ENCODE measurements around the gene SLC16A13. TPM values are rescaled to one million over a fixed set of nuclear protein-coding genes. Genes with fewer than 3 reads are reported as not detected.
A peak's percentile ranks its signal among the peaks of the same experiment; 100 is the strongest.

The SLC16A13 gene
- total RNA-seq, 4 donors from 2014 or later: 0.51 to 3.4 TPM; not detected in 2

DNA sequence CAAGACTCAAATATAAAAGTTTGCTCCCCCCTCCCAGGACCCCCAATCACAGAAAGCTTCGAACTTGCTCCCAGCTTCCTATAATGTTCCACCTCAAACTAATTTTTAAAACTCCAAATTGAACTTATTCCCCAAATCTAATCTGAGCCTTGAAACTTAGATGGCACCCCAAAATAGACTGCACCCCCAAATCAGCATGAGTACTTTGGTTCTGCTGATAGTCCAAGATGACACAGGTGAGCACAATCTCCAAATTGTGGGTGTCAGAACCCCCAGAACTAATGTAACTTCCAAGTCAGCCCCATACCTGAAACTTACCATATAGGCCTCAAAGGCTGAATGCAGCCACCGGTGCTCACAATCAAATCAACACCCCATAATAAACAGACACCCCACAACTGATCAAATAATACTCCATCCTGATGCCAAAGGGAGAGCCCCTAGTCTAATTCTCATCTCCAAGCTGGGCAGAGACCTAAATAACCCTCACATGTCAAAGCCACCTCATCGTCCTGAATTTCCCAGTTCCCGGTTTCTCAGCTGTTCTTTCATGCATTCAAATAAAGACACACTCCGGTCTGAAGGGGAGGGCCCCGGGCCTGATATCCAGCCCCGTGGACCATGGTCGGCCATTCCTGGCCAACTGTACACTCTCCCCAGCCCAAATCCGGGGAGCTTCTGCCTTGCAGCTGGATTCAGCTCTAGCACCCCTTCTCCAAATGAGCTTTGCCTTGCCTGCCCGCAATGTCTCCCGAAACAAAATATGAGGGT is 14.7 kb upstream of the SLC16A13 start:
- peaks cover 4 to 6% of the 10 kb centered on the region in 2 donors for H3K4me1 ChIP-seq
- peak overlapping the region; percentile 63 to 96 for H3K27ac ChIP-seq
- H3K4me3 ChIP-seq: no peak overlapping the region
- peaks cover 0 to 15% of the 10 kb centered on the region in 2 donors for H3K27me3 ChIP-seq
- DNase-seq: no peak
- TF ChIP-seq, protein P1, sequence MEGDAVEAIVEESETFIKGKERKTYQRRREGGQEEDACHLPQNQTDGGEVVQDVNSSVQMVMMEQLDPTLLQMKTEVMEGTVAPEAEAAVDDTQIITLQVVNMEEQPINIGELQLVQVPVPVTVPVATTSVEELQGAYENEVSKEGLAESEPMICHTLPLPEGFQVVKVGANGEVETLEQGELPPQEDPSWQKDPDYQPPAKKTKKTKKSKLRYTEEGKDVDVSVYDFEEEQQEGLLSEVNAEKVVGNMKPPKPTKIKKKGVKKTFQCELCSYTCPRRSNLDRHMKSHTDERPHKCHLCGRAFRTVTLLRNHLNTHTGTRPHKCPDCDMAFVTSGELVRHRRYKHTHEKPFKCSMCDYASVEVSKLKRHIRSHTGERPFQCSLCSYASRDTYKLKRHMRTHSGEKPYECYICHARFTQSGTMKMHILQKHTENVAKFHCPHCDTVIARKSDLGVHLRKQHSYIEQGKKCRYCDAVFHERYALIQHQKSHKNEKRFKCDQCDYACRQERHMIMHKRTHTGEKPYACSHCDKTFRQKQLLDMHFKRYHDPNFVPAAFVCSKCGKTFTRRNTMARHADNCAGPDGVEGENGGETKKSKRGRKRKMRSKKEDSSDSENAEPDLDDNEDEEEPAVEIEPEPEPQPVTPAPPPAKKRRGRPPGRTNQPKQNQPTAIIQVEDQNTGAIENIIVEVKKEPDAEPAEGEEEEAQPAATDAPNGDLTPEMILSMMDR (IDR thresholded peaks at IDR 0.05): no peak
- no peak for TF ChIP-seq POLR2A (IDR thresholded peaks at IDR 0.05)
- no peaks in the 10 kb centered on the region for H3K36me3 ChIP-seq
- intact Hi-C loops (cut with DNase I; ENCODE audit: low total_unique reads): no loop called here
- H3K9me3 ChIP-seq: no peaks in the 10 kb centered on the region

DNA sequence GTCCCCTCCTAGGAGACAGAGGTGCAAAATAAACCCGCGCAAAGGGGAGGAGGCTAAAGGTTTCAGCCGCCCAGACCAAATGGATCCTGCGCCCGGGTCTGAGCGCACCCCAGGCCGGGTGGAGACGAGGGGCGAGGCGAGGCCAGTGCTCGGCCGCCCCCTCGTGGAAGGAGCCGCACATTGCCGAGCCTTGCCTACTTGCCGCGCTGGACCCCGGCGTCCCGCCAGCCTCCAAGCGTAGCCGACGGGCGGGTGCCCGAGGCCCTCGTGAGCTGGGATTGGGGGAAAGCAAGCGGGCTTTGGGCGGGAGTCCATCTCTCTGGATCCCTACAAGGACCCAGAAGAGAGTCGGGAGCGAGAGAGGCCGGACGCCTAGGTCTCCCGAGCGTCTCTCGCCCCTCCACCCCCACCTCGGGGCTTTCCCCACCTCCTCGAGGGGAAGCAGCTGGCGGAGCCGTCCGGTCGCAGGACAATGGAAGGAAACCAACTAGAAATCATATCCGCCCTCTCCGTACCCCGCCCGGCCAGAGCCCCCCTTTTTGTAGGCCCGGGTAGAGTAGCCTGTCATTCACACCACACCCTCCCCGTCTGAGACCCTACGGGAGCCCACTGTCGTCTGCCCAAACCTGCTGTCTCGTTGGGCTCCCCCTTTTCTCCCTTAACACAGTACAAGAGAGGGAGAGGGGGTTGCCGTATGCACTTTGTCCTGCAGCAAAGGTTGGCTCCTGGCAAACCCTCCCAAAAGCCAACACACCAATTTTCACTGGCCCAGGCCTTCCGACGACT is 13.6 kb upstream of the SLC16A13 start:
- Histone ChIP-seq H3K27ac (peak overlapping the region; percentile 73 to 96), H3K36me3 (no peaks in the 10 kb centered on the region), H3K9me3 (no peaks in the 10 kb centered on the region), H3K27me3 (peaks cover 0 to 15% of the 10 kb centered on the region in 2 donors), H3K4me1 (peaks cover 4 to 6% of the 10 kb centered on the region in 2 donors), H3K4me3 (peak overlapping the region; percentile 8 to 10)
- peak in 1 of 2 donors; percentile 28 for TF ChIP-seq POLR2A (IDR thresholded peaks at IDR 0.05)
- TF ChIP-seq, protein P1 (IDR thresholded peaks at IDR 0.05): peak; percentile 92 to 96 (median 94)
- intact Hi-C loops (cut with DNase I; ENCODE audit: low total_unique reads): no loop called here
- DNase-seq: peak; percentile 75 to 79

DNA sequence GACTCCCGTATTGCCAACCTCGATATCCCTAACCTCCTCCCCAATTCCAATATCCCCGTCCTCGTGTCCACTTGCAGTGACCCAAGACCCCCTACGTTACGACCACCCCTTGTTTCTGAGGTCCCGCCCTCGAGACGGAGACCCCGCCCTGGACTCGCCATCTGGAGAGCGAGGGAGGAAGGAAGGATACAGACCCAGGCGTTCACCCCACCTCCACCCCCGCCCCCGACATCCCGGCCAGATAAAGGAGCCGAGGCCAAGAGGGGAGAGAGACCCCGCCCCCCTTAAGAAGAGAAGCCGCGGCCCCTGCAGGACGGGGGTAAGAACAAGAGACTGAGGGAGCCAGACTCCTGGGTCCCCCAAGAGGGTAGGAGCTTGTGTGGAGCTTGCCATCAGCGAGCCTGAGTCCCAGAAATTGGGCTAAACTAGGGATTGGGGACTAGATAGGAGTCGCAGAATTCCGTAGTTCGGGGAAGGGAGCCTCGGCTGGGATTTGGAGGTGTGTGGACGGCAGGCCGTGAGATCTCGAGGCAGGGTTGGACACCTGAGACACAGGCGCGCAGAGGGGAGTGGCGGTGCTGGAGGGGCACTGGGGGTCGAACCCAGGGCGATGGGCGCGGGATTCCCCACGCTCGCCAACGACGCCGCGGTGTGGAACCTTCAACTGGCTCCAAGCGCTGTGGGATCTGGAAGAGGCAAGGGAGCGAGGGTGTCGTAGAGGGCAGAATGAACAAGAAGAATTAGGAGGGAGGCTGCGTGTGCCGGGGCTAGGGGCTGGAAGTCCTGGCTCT is 12.8 kb upstream of the SLC16A13 start, which contains the start of gene BCL6B:
Gene BCL6B, plus strand, starts transcription at position 270 of the 791 bp plus-strand sequence. CDS start 622 bp downstream, outside the sequence.
- TF ChIP-seq, protein P1 (IDR thresholded peaks at IDR 0.05): no peak
- no peak for TF ChIP-seq POLR2A (IDR thresholded peaks at IDR 0.05)
- Histone ChIP-seq H3K9me3 (no peaks in the 10 kb centered on the region), H3K4me3 (peak within 1 kb of the TSS; percentile 8 to 10), H3K27ac (peak within 1 kb of the TSS; percentile 73 to 96), H3K36me3 (no peaks in the 10 kb centered on the region), H3K27me3 (peaks cover 0 to 15% of the 10 kb centered on the region in 2 donors), H3K4me1 (peaks cover 0 to 6% of the 10 kb centered on the region in 2 donors)
- intact Hi-C loops (cut with DNase I; ENCODE audit: low total_unique reads): no loop called here
- peak; percentile 27 to 38 for DNase-seq

DNA sequence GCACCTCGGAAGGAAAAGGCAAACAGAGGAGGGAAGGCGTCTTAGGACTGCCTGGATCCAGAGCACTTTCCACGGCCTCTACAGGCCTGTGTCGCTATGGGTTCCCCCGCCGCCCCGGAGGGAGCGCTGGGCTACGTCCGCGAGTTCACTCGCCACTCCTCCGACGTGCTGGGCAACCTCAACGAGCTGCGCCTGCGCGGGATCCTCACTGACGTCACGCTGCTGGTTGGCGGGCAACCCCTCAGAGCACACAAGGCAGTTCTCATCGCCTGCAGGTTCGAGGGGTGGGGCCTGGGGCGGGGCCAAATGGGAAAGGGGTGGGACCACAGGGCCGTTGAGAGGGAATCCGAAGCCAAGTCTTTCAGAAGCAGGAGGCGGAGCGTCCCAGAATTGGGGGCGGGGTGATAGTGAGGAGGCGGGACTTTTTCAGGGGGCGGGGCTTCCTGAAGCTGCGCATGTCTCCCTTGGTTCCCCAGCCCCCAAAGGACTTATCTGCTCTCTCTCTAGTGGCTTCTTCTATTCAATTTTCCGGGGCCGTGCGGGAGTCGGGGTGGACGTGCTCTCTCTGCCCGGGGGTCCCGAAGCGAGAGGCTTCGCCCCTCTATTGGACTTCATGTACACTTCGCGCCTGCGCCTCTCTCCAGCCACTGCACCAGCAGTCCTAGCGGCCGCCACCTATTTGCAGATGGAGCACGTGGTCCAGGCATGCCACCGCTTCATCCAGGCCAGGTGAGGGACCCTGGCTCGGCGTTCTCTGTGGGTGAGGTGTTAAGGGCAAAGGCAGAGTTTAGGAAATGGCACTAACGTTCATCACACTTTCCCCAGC is 12.0 kb upstream of the SLC16A13 start:
- peak overlapping the region in 1 of 2 donors; percentile 4 for H3K4me3 ChIP-seq
- H3K27me3 ChIP-seq: peaks cover 0 to 15% of the 10 kb centered on the region in 2 donors
- no peaks in the 10 kb centered on the region for H3K36me3 ChIP-seq
- peaks cover 0 to 6% of the 10 kb centered on the region in 2 donors for H3K4me1 ChIP-seq
- TF ChIP-seq, protein P1 (IDR thresholded peaks at IDR 0.05): no peak
- peak; percentile 78 to 79 for TF ChIP-seq POLR2A (IDR thresholded peaks at IDR 0.05)
- DNase-seq: peak; percentile 85 to 89
- H3K9me3 ChIP-seq: no peaks in the 10 kb centered on the region
- H3K27ac ChIP-seq: peak overlapping the region; percentile 73 to 80
- intact Hi-C loops (cut with DNase I; ENCODE audit: low total_unique reads): no loop called here

Measured in uterus (tissue), 4 donors.